Endothelial cell of umbilical vein (primary cell): ENCODE results near the gene ARSB.

Source experiments
- EZH2 ChIP-seq: IDR thresholded peaks from 2 replicates; pipeline ENCODE4 v1.6.1; 2012; ENCODE audit warnings: borderline replicate concordance, low read depth, mild to moderate bottlenecking, moderate library complexity, low read length, inconsistent platforms; ENCODE audit not compliant: severe bottlenecking
- JUN ChIP-seq: IDR thresholded peaks from 2 replicates; pipeline ENCODE4 v1.6.1; 2011; ENCODE audit warnings: borderline replicate concordance, low read depth; ENCODE audit not compliant: insufficient read length, insufficient read depth
- POLR2A ChIP-seq: IDR thresholded peaks from 2 replicates; pipeline ENCODE4 v1.6.1; 2012; ENCODE audit warnings: low read depth, mild to moderate bottlenecking, control low read depth, low read length
- POLR2AphosphoS5 ChIP-seq: IDR thresholded peaks from 2 replicates; pipeline ENCODE4 v1.6.1; 2012; ENCODE audit warnings: low read depth, mild to moderate bottlenecking, control low read depth, low read length, moderate library complexity; ENCODE audit not compliant: insufficient read depth
- TF ChIP-seq, protein P1 (sequence below), 2 donors: IDR thresholded peaks; 1 replicate in 1 of 2; 2 replicates in 1 of 2; pipeline ENCODE4 v1.5.1; 2011; ENCODE audit warnings: low read length in 2 of 2, mild to moderate bottlenecking in 2 of 2, moderate library complexity in 2 of 2, control low read depth in 1 of 2, inconsistent platforms in 1 of 2, low read depth in 1 of 2; ENCODE audit not compliant: insufficient read depth in 1 of 2; ENCODE audit errors: extremely low read depth in 1 of 2

DNA sequence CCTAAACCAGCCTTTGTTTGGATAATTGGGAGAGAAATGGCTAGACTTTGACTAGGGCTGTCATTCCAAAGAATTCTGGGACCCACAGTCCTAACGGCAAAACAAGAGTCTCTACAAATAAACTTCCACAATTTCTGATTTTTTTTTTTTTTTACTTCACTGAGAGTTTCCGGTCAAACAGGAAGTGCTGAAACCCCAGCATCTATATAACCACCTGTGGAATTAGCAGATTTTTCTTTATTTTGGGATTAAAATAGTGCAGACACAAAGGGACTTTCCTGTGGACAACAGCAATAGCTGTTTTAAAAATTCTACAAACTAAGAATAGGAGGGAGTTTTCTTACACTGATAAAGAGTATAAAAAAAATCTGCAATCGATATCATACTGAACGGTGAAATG lies 157.4 kb downstream of the ARSB start:
- TF ChIP-seq, protein P1, sequence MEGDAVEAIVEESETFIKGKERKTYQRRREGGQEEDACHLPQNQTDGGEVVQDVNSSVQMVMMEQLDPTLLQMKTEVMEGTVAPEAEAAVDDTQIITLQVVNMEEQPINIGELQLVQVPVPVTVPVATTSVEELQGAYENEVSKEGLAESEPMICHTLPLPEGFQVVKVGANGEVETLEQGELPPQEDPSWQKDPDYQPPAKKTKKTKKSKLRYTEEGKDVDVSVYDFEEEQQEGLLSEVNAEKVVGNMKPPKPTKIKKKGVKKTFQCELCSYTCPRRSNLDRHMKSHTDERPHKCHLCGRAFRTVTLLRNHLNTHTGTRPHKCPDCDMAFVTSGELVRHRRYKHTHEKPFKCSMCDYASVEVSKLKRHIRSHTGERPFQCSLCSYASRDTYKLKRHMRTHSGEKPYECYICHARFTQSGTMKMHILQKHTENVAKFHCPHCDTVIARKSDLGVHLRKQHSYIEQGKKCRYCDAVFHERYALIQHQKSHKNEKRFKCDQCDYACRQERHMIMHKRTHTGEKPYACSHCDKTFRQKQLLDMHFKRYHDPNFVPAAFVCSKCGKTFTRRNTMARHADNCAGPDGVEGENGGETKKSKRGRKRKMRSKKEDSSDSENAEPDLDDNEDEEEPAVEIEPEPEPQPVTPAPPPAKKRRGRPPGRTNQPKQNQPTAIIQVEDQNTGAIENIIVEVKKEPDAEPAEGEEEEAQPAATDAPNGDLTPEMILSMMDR (IDR thresholded peaks at IDR 0.05; ENCODE audit: extremely low read depth in 1 of 2, insufficient read depth in 1 of 2, low read depth in 1 of 2, low read length in 2 of 2) = no peak
- no peak for TF ChIP-seq EZH2
- TF ChIP-seq POLR2A = no peak
- no peak for TF ChIP-seq JUN
- no peak for TF ChIP-seq POLR2AphosphoS5
